Rectal smooth muscle tissue (tissue), 1 donor: ENCODE data around the gene LBHD1.
"Not testable (repeated sequence)": the region's sequence is repeated elsewhere in the genome, so short reads cannot be mapped to it uniquely, and the experiment has no call there.

ENCODE experiments used
- H3K27ac ChIP-seq: one replicate; pipeline ENCODE4 v1.7.0; 2013; ENCODE audit warnings: low read depth, low read length, inconsistent platforms
- H3K27me3 ChIP-seq: one replicate; pipeline ENCODE4 v1.7.0; 2013; ENCODE audit warnings: low read length; ENCODE audit not compliant: control insufficient read depth, insufficient read depth
- H3K36me3 ChIP-seq: one replicate; pipeline ENCODE4 v1.7.0; 2013; ENCODE audit warnings: low read length; ENCODE audit not compliant: control insufficient read depth, insufficient read depth
- H3K4me1 ChIP-seq: one replicate; pipeline ENCODE4 v1.7.0; 2013; ENCODE audit warnings: low read length; ENCODE audit not compliant: control insufficient read depth, insufficient read depth
- H3K4me3 ChIP-seq: one replicate; pipeline ENCODE4 v1.7.0; 2013; ENCODE audit warnings: low read length
- H3K9ac ChIP-seq: one replicate; pipeline ENCODE4 v1.7.0; 2013; ENCODE audit warnings: low read length

LBHD1 gene

GRCh38 chr11:62708392-62708791, 36.3 kb upstream of the LBHD1 start:
- peak overlapping the region; percentile 82 for H3K9ac ChIP-seq
- no peak overlapping the region for H3K27ac ChIP-seq

GRCh38 chr11:62707277-62707861, 35.3 kb upstream of the LBHD1 start, which contains the start of the genes BSCL2 and GNG3:
BSCL2 (minus strand) TSS chr11:62707424; CDS start chr11:62707195, 229 bp downstream.
GNG3 (plus strand) TSS chr11:62707676; CDS start chr11:62708296, 620 bp downstream.
- peaks cover 17% of the 10 kb centered on the region for H3K4me1 ChIP-seq
- H3K36me3 ChIP-seq = peaks cover 4% of the 10 kb centered on the region
- H3K27ac ChIP-seq = peak within 1 kb of the TSS; percentile 87
- peak within 1 kb of the TSS; percentile 53 for H3K9ac ChIP-seq
- H3K4me3 ChIP-seq = peak within 1 kb of the TSS; percentile 91
- no peaks in the 10 kb centered on the region for H3K27me3 ChIP-seq

More at GRCh38 chr11:62708392-62708791, 36.3 kb upstream of the LBHD1 start:
- Histone ChIP-seq H3K27me3 (no peaks in the 10 kb centered on the region), H3K4me1 (peaks cover 17% of the 10 kb centered on the region), H3K36me3 (peaks cover 7% of the 10 kb centered on the region), H3K4me3 (peak overlapping the region; percentile 91)

DNA sequence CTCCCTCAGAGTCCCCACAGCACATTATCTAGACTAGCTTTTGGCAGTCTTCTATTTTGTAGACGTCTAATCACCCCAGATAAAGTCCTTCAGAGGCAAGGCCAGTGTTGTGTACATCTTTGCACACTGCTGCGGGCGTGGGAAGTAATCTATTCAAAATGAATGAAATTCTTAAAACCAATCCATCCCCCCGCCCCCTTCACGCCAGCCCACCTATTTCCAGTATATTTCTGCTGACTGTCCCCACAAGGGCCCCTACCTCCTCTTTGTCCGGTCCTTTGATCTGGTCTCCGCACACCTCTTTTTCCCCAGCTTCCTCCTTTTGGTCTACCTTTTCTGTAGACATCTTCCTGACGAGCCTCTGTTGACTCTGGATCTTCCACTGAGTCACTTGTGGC, 34.8 kb upstream of the LBHD1 start:
- Histone ChIP-seq H3K4me3 (peak overlapping the region; percentile 87), H3K27ac (peak overlapping the region; percentile 87), H3K36me3 (no peaks in the 10 kb centered on the region), H3K9ac (peak overlapping the region; percentile 53), H3K4me1 (peaks cover 17% of the 10 kb centered on the region), H3K27me3 (no peaks in the 10 kb centered on the region)

- H3K4me3 ChIP-seq = peak overlapping the region; percentile 91
- peak overlapping the region; percentile 87 for H3K27ac ChIP-seq
- H3K4me1 ChIP-seq = peaks cover 17% of the 10 kb centered on the region
- H3K36me3 ChIP-seq = no peaks in the 10 kb centered on the region
- no peaks in the 10 kb centered on the region for H3K27me3 ChIP-seq
- peak overlapping the region; percentile 53 for H3K9ac ChIP-seq
These were observed 34.1 kb upstream of the LBHD1 start for GRCh38 chr11:62705880-62706849.

GRCh38 chr11:62705413-62705812, 33.3 kb upstream of the LBHD1 start:
- peak overlapping the region; percentile 91 for H3K4me3 ChIP-seq
- peak overlapping the region; percentile 71 for H3K27ac ChIP-seq

GRCh38 chr11:62703921-62704320, 31.9 kb upstream of the LBHD1 start:
- H3K9ac ChIP-seq, H3K27ac ChIP-seq, H3K36me3 ChIP-seq, H3K4me3 ChIP-seq, H3K27me3 ChIP-seq: not testable (repeated sequence)
- H3K4me1 ChIP-seq = peaks cover 12% of the 10 kb centered on the region

More at GRCh38 chr11:62705413-62705812, 33.3 kb upstream of the LBHD1 start:
- H3K36me3 ChIP-seq = no peaks in the 10 kb centered on the region
- peaks cover 17% of the 10 kb centered on the region for H3K4me1 ChIP-seq
- no peaks in the 10 kb centered on the region for H3K27me3 ChIP-seq
- H3K9ac ChIP-seq = peak overlapping the region; percentile 29

DNA sequence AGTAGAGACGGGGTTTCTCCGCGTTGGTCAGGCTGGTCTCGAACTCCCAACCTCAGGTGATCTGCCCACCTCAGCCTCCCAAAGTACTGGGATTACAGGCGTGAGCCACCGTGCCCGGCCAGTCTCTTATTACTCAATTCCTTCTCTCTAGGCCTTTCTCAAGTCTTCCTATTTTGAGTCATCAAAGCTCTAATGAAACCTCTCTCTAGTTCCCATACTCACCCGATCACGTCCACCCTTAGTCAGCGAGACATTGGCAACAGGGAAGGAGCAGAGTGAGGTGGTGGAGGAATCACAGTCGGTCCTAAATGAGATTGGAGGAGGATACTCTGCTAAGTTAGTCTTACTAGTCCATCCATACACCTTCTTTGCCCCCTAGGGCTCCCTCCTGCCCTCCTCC, 30.2 kb upstream of the LBHD1 start:
- Histone ChIP-seq H3K27me3 (no peaks in the 10 kb centered on the region), H3K27ac (no peak overlapping the region), H3K36me3 (no peaks in the 10 kb centered on the region), H3K4me3 (no peak overlapping the region), H3K4me1 (peaks cover 7% of the 10 kb centered on the region), H3K9ac (no peak overlapping the region)

DNA sequence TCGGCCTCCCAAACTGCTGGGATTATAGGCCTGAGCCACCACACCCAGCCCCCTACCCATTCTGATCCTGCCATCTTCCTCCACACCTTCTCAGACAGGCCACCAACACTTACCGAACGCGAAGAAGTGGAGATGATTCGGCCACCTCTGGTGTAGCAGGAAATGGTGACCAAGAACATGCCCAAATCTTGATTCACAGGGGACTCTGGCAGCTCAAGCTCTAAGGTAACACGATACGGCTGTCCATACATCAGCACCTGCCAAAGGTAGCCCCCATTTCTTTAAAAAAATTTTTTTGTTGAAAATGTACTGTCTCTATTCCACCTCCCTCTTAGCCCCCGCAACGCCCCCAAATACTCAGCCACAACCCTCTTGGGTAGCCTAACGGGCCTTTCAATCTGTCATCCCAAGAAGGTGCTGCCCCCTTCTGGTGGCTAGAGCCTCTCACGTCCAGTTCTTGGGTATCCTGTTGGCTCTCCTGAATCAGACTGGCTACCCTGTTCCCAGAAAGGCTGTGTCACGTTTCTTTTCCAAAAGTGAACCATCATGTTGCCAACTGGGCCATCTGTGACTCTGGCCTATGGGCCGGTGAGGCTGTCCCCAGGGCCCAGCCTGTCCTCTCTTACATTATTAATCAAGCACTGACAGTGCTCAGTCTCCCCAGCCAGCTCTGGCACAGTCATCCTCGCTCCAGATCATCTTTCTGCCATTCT, 22.5 kb upstream of the LBHD1 start:
- Histone ChIP-seq H3K4me3 (no peak overlapping the region), H3K27me3 (no peaks in the 10 kb centered on the region), H3K36me3 (peaks cover 14% of the 10 kb centered on the region), H3K9ac (no peak overlapping the region), H3K4me1 (no peaks in the 10 kb centered on the region), H3K27ac (no peak overlapping the region)

- H3K36me3 ChIP-seq = peaks cover 14% of the 10 kb centered on the region
- not testable (repeated sequence) for H3K4me1 ChIP-seq, H3K4me3 ChIP-seq, H3K27me3 ChIP-seq, H3K9ac ChIP-seq, H3K27ac ChIP-seq
These were observed 21.6 kb upstream of the LBHD1 start for GRCh38 chr11:62693624-62694023.

DNA sequence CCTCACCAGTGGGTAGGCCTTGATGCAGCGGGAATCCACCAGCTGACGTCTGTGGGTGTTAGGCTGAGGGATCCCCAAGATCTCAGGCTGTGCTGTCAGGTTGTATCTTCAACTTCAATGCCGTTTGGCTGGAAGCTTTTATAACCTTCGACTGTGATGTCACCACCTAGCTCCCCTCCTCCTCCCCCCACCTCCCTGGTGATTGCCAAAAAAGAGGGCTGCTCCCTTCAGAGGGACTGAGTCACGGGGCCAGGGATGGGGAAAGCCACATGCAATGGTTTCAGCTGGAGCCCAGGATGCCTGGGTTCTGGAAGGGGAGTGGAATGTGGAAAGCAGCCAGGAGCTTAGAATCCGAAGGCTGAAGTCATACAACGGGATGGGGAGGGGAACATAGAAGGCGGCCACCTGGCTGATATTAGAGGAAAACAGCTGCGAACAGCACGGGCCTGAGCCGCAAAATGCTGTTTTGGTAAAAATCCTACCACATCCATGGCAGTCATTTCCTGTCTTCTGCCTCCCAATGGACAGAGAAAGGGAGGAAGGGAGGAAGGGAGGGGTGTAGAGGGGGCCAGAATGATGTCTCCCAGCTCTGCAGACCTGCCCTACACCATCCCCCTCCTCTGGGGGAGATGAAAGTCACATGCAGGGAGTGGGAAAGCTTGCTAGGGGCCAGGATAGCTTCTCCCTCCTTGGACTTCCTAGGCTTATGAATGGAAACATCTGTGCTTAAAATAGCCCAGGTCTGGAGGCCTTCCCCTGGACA, 17.5 kb upstream of the LBHD1 start, which contains the start of gene LRRN4CL:
TSS of gene LRRN4CL (minus strand) at position 110 of the 763 bp plus-strand sequence. CDS start 1,022 bp downstream, outside the sequence.
- Histone ChIP-seq H3K9ac (no peak within 1 kb of the TSS), H3K27me3 (peaks cover 5% of the 10 kb centered on the region), H3K36me3 (peaks cover 14% of the 10 kb centered on the region), H3K4me1 (peaks cover 2% of the 10 kb centered on the region), H3K4me3 (peak within 1 kb of the TSS; percentile 58), H3K27ac (peak within 1 kb of the TSS; percentile 74)

- H3K9ac ChIP-seq = no peak overlapping the region
- peaks cover 14% of the 10 kb centered on the region for H3K36me3 ChIP-seq
- peaks cover 2% of the 10 kb centered on the region for H3K4me1 ChIP-seq
- peak overlapping the region; percentile 49 for H3K4me3 ChIP-seq
- H3K27ac ChIP-seq = peak overlapping the region; percentile 36
- H3K27me3 ChIP-seq = peaks cover 5% of the 10 kb centered on the region
These were observed 16.4 kb upstream of the LBHD1 start for GRCh38 chr11:62688491-62688890.
